ENCODE data around the gene PDE6D.

PDE6D gene

GRCh38 chr2:231722721-231723307, 58.3 kb downstream of the PDE6D start:
- TF ChIP-seq CTCF (IDR thresholded peaks at IDR 0.05; ENCODE audit: low read depth, low read length): no peak
- no peak overlapping the region for H3K4me3 ChIP-seq (ENCODE audit: low read depth, low read length)

- TF ChIP-seq CTCF (IDR thresholded peaks at IDR 0.05; ENCODE audit: low read depth, low read length): no peak
- H3K4me3 ChIP-seq (ENCODE audit: low read depth, low read length): no peak overlapping the region
These were observed 59.8 kb downstream of the PDE6D start for GRCh38 chr2:231720987-231721966.

- no peak for TF ChIP-seq CTCF (IDR thresholded peaks at IDR 0.05; ENCODE audit: low read depth, low read length)
- H3K4me3 ChIP-seq (ENCODE audit: low read depth, low read length): no peak overlapping the region
These were observed 60.6 kb downstream of the PDE6D start for GRCh38 chr2:231720292-231720986.

- H3K4me3 ChIP-seq (ENCODE audit: low read depth, low read length): no peak overlapping the region
These were observed 62.3 kb downstream of the PDE6D start for GRCh38 chr2:231718799-231719198.

GRCh38 chr2:231717281-231718171, 63.6 kb downstream of the PDE6D start:
- no peak overlapping the region for H3K4me3 ChIP-seq (ENCODE audit: low read depth, low read length)
- no peak for TF ChIP-seq CTCF (IDR thresholded peaks at IDR 0.05; ENCODE audit: low read depth, low read length)

More at GRCh38 chr2:231718799-231719198, 62.3 kb downstream of the PDE6D start:
- no peak for TF ChIP-seq CTCF (IDR thresholded peaks at IDR 0.05; ENCODE audit: low read depth, low read length)

- H3K4me3 ChIP-seq (ENCODE audit: low read depth, low read length): no peak overlapping the region
These were observed 64.3 kb downstream of the PDE6D start for GRCh38 chr2:231716666-231717280.

More at GRCh38 chr2:231716666-231717280, 64.3 kb downstream of the PDE6D start:
- no peak for TF ChIP-seq CTCF (IDR thresholded peaks at IDR 0.05; ENCODE audit: low read depth, low read length)

Measured in WI38 (cell line).